Parathyroid adenoma (tissue), 2 donors: ENCODE measurements around the gene HS3ST5.
A peak's percentile ranks its signal among the peaks of the same experiment; 100 is the strongest.

Experiments
- H2AFZ ChIP-seq: fragments of 300-600 bp; sonication (generic); one replicate; pipeline ENCODE4 v1.7.0; 2017; ENCODE audit warnings: antibody characterized with exemption, mild to moderate bottlenecking
- H3K27ac ChIP-seq: fragments of 300-600 bp; sonication (generic); one replicate; pipeline ENCODE4 v1.7.0; 2017
- H3K27me3 ChIP-seq: fragments of 300-600 bp; sonication (generic); one replicate; pipeline ENCODE4 v1.7.0; 2017; ENCODE audit warnings: low read length; ENCODE audit not compliant: control insufficient read depth, insufficient read depth
- H3K36me3 ChIP-seq: fragments of 300-600 bp; sonication (generic); one replicate; pipeline ENCODE4 v1.7.0; 2017; ENCODE audit warnings: low read length; ENCODE audit not compliant: control insufficient read depth, insufficient read depth
- H3K4me1 ChIP-seq: fragments of 300-600 bp; sonication (generic); one replicate; pipeline ENCODE4 v1.7.0; 2017; ENCODE audit warnings: control low read depth
- H3K4me2 ChIP-seq: fragments of 300-600 bp; sonication (generic); one replicate; pipeline ENCODE4 v1.7.0; 2017; ENCODE audit warnings: low read length
- H3K4me3 ChIP-seq: fragments of 300-600 bp; sonication (generic); one replicate; pipeline ENCODE4 v1.7.0; 2017; ENCODE audit warnings: low read depth, low read length
- H3K79me2 ChIP-seq: fragments of 300-600 bp; sonication (generic); one replicate; pipeline ENCODE4 v1.7.0; 2017; ENCODE audit warnings: control low read depth
- H3K9ac ChIP-seq: fragments of 300-600 bp; sonication (generic); one replicate; pipeline ENCODE4 v1.7.0; 2017; ENCODE audit warnings: mild to moderate bottlenecking
- H3K9me3 ChIP-seq: fragments of 300-600 bp; sonication (generic); one replicate; pipeline ENCODE4 v1.7.0; 2017; ENCODE audit warnings: low read length; ENCODE audit not compliant: control insufficient read depth
- CTCF ChIP-seq: fragments of 300-600 bp; sonication (generic); IDR thresholded peaks from one replicate; pipeline ENCODE4 v1.7.0; 2017; ENCODE audit warnings: antibody characterized with exemption, mild to moderate bottlenecking
- donor health status: primary hyperparathyroidism.

The HS3ST5 gene

GRCh38 chr6:114063956-114064355 lies 278.9 kb downstream of the HS3ST5 start:
- Histone ChIP-seq H3K36me3 (no peaks in the 10 kb centered on the region), H2AFZ (no peak overlapping the region), H3K27me3 (no peaks in the 10 kb centered on the region), H3K9me3 (no peaks in the 10 kb centered on the region), H3K9ac (no peak overlapping the region), H3K4me3 (no peak overlapping the region), H3K27ac (no peak overlapping the region), H3K4me1 (no peaks in the 10 kb centered on the region), H3K4me2 (no peak overlapping the region), H3K79me2 (no peaks in the 10 kb centered on the region)
- no peak for TF ChIP-seq CTCF

GRCh38 chr6:114062199-114062598 lies 280.6 kb downstream of the HS3ST5 start:
- Histone ChIP-seq H3K9me3 (no peaks in the 10 kb centered on the region), H3K36me3 (no peaks in the 10 kb centered on the region), H3K4me2 (no peak overlapping the region), H3K79me2 (no peaks in the 10 kb centered on the region), H3K27ac (no peak overlapping the region), H3K4me3 (no peak overlapping the region), H3K27me3 (no peaks in the 10 kb centered on the region), H3K4me1 (peaks cover 2% of the 10 kb centered on the region), H3K9ac (no peak overlapping the region), H2AFZ (no peak overlapping the region)
- no peak for TF ChIP-seq CTCF

GRCh38 chr6:114061741-114062140 lies 281.1 kb downstream of the HS3ST5 start:
- H3K9me3 ChIP-seq: no peaks in the 10 kb centered on the region
- no peaks in the 10 kb centered on the region for H3K79me2 ChIP-seq
- H3K36me3 ChIP-seq: no peaks in the 10 kb centered on the region
- TF ChIP-seq CTCF: no peak
- H3K4me3 ChIP-seq: no peak overlapping the region
- H3K27ac ChIP-seq: no peak overlapping the region
- H3K9ac ChIP-seq: no peak overlapping the region
- H3K27me3 ChIP-seq: no peaks in the 10 kb centered on the region
- H2AFZ ChIP-seq: no peak overlapping the region
- H3K4me2 ChIP-seq: no peak overlapping the region
- H3K4me1 ChIP-seq: peaks cover 2% of the 10 kb centered on the region

- Histone ChIP-seq H2AFZ (no peak overlapping the region), H3K4me1 (peaks cover 2% of the 10 kb centered on the region), H3K4me3 (no peak overlapping the region), H3K27ac (no peak overlapping the region), H3K9me3 (no peaks in the 10 kb centered on the region), H3K79me2 (no peaks in the 10 kb centered on the region), H3K4me2 (no peak overlapping the region), H3K27me3 (no peaks in the 10 kb centered on the region), H3K36me3 (no peaks in the 10 kb centered on the region), H3K9ac (no peak overlapping the region)
- no peak for TF ChIP-seq CTCF
These were observed 281.7 kb downstream of the HS3ST5 start for GRCh38 chr6:114061116-114061515.

GRCh38 chr6:114058435-114058834 lies 284.4 kb downstream of the HS3ST5 start:
- no peak overlapping the region for H3K27ac ChIP-seq
- peak overlapping the region; percentile 50 for H2AFZ ChIP-seq
- H3K36me3 ChIP-seq: no peaks in the 10 kb centered on the region
- H3K9ac ChIP-seq: no peak overlapping the region
- no peak overlapping the region for H3K4me2 ChIP-seq
- H3K9me3 ChIP-seq: no peaks in the 10 kb centered on the region
- no peak for TF ChIP-seq CTCF
- peaks cover 2% of the 10 kb centered on the region for H3K4me1 ChIP-seq
- H3K79me2 ChIP-seq: no peaks in the 10 kb centered on the region
- H3K27me3 ChIP-seq: no peaks in the 10 kb centered on the region
- H3K4me3 ChIP-seq: no peak overlapping the region
